ENCODE measurements around the gene LTK. TPM values are rescaled to one million over a fixed set of nuclear protein-coding genes. Genes with fewer than 3 reads are reported as not detected.

The LTK gene
- total and polyA plus RNA-seq, 2 of the 4 experiments (the other 2 are of a cell fraction), result 0.18 to 0.62 TPM

- CTCF ChIA-PET, result no interaction called here
- no peak overlapping the region for H4K8ac ChIP-seq (ENCODE audit: low read depth in 2 of 2, low read length in 2 of 2)
- no peak overlapping the region for H2BK120ac ChIP-seq (ENCODE audit: low read depth, low read length)
- intact Hi-C loops (cut with micrococcal nuclease), result no loop called here
- no peak for TF ChIP-seq RCOR1 (IDR thresholded peaks at IDR 0.05; ENCODE audit: insufficient replicate concordance, low read length)
- dilution Hi-C loops (cut with HindIII; ENCODE audit: low sequenced_read_pairs, unreplicated experiment), result no loop called here
- H3K27ac ChIP-seq (ENCODE audit: insufficient read depth, low read length), result no peak overlapping the region
- no peak overlapping the region for H3K18ac ChIP-seq (ENCODE audit: low read depth, low read length)
- no peak overlapping the region for H3K56ac ChIP-seq (ENCODE audit: extremely low read depth, insufficient read depth, low read length)
- H3K4me1 ChIP-seq (ENCODE audit: control insufficient read depth, insufficient read depth, low read length), result peaks cover 8% of the 10 kb centered on the region; the same call in 1 of the 2 replicates
- H3K4me3 ChIP-seq (ENCODE audit: insufficient read depth, low read depth, low read length), result no peak overlapping the region
- H2AK9ac ChIP-seq (replicated peaks; ENCODE audit: low read depth, low read length, poor library complexity), result peak overlapping the region; percentile 25
- DNase-seq, result no peak
- H3K4me2 ChIP-seq (ENCODE audit: low read depth, low read length), result peak overlapping the region; percentile 57; the same call in 1 of the 2 replicates
- ATAC-seq (ENCODE audit: low read depth), result peak; percentile 7; the same call in 1 of the 2 replicates
- H4K20me1 ChIP-seq (ENCODE audit: insufficient read depth, low read length), result no peaks in the 10 kb centered on the region
- peak overlapping the region; percentile 15; the same call in 1 of the 2 replicates for H2AK5ac ChIP-seq (ENCODE audit: low read depth, low read length)
- H2BK5ac ChIP-seq (ENCODE audit: low read depth, low read length, poor library complexity, severe bottlenecking), result no peak overlapping the region
- peaks cover 38% of the 10 kb centered on the region for H3K27me3 ChIP-seq (ENCODE audit: control insufficient read depth, insufficient read depth, low read length)
- no peaks in the 10 kb centered on the region for H3K79me1 ChIP-seq (ENCODE audit: low read depth in 1 of 2, low read length in 2 of 2)
- in situ Hi-C loops (cut with MboI; ENCODE audit: low sequenced_read_pairs), result no loop called here
- H2BK15ac ChIP-seq (ENCODE audit: low read depth, low read length), result no peak overlapping the region
- H3K9me1 ChIP-seq (ENCODE audit: insufficient read depth, low read length), result no peaks in the 10 kb centered on the region
- H3K4ac ChIP-seq (ENCODE audit: low read depth, low read length), result no peak overlapping the region
- H3K9me3 ChIP-seq (ENCODE audit: control insufficient read depth, insufficient read depth, low read length), result no peaks in the 10 kb centered on the region
- no peak overlapping the region for H3K14ac ChIP-seq (replicated peaks; ENCODE audit: low read depth, low read length)
- H3K36me3 ChIP-seq (ENCODE audit: control insufficient read depth, insufficient read depth, low read length), result peaks cover 9% of the 10 kb centered on the region
- H4K91ac ChIP-seq (ENCODE audit: insufficient read depth, low read depth, low read length), result no peak overlapping the region
- H2BK20ac ChIP-seq (ENCODE audit: low read depth, low read length), result no peak overlapping the region
- BruUV-seq (replicated peaks), result no TSS peak
- no peak overlapping the region for H3K9ac ChIP-seq (ENCODE audit: low read depth, low read length)
- peak overlapping the region; percentile 54; the same call in 1 of the 2 replicates for H3K23ac ChIP-seq (ENCODE audit: low read depth, low read length)
- WGBS, 2 experiments (ENCODE audit: extremely low coverage in 2 of 2, insufficient read length in 1 of 2), result 14% methylated on average over 26 of the region's 33 CpGs; no CpG with 5 or more reads in 1 of the 2 experiments
- POLR2A ChIA-PET (ENCODE audit: unreplicated experiment), result no interaction called here
- H2AFZ ChIP-seq (replicated peaks; ENCODE audit: low read length, poor library complexity), result peak overlapping the region; percentile 88
- no peak overlapping the region for H4K5ac ChIP-seq (ENCODE audit: low read depth, low read length)
Measured at GRCh38 chr15:41512512-41512939, 1.1 kb downstream of the LTK start.

Measured in IMR-90 (cell line).